GM21515 (cell line): ENCODE results near the gene DPH2.

Experiments
- ATAC-seq: cut with Tn5 transposase; IDR thresholded peaks from one replicate; pipeline ENCODE4 v1.9.1; 2021; ENCODE audit not compliant: unreplicated experiment

DPH2 gene

DNA sequence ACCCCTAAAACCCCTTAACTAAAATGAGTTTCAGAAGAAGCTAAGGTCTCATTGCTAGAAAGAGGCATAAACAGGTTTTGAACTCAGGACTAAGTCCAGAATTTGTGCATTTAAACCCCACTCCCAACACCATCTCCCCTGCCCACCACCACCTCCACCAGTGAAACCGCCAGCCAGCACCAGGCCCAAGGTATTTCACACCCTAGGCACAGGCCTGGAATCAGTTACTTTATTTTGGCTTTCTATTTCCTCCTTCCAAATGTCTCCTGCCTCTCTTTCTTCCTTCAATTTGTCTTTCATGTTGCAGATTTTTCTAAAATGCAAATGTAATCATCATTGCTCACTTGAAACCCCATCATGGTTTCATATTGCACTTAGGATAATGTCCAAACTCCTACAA lies 24.9 kb upstream of the DPH2 start:
- no peak for ATAC-seq

GRCh38 chr1:43945674-43946235 lies 24.1 kb upstream of the DPH2 start:
- ATAC-seq: no peak

- peak; percentile 89 for ATAC-seq
These were observed 23.4 kb upstream of the DPH2 start, which contains the start of gene IPO13 for GRCh38 chr1:43946236-43947060. Gene IPO13 (plus strand): TSS chr1:43946950. CDS start chr1:43947601, 651 bp downstream.

- peak; percentile 14 for ATAC-seq
These were observed 22.5 kb upstream of the DPH2 start for GRCh38 chr1:43947061-43947873.

GRCh38 chr1:43947874-43948437 lies 21.9 kb upstream of the DPH2 start:
- no peak for ATAC-seq

DNA sequence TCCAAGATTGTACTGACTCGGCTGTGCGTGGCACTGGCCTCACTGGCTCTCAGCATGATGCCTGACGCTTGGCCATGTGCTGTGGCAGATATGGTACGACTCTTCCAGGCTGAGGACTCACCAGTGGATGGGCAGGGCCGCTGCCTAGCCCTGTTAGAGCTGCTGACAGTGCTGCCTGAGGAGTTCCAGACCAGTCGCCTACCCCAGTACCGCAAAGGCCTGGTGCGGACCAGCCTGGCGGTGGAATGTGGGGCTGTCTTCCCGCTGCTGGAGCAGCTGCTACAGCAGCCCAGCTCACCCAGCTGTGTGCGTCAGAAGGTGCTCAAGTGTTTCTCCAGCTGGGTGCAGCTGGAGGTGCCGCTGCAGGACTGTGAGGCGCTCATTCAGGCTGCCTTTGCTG lies 20.1 kb upstream of the DPH2 start:
- no peak for ATAC-seq

GRCh38 chr1:43951021-43951985 lies 18.5 kb upstream of the DPH2 start:
- no peak for ATAC-seq

- no peak for ATAC-seq
These were observed 17.0 kb upstream of the DPH2 start for GRCh38 chr1:43952731-43953346.

DNA sequence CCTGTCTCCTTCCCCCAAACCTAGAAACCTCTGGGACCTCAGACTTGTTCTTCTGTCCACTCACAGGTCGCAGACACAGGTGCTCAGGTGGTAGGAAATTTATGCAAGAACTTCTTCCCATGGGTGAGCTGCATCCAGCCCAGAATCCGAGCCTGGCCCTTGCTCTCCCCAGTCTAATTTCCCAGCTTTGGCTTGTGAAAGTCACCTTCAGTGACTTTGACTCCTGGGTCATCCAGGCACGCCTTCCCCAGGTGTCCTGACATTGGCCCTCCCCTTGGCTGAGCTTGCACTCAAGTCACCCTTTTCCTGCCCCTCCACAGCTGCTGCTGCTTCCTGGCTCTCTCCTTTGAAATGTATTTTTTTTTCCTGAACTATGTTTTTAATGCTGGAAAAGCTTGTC lies 16.4 kb upstream of the DPH2 start:
- ATAC-seq: no peak

DNA sequence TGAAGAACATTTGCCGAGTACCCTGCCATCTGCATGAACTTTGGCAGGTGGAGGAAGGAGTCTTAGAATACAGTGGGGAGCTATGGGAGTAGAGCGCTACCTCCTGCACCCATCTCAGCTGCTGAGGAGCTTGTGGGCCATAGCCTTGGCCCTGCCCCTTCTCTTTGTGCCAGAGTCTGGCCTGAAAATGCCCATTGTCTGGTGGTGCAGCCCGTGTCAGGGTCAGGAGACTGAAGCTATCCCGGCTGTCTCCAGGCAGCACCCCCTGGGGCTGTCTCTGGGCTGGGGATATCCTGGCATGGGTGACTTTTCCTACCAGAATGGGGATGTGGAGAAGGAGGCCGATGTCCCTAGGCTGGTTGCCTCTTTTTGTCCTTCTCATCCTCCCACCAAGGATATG lies 15.8 kb upstream of the DPH2 start:
- no peak for ATAC-seq

- ATAC-seq: no peak
These were observed 13.6 kb upstream of the DPH2 start for GRCh38 chr1:43956234-43956633.

DNA sequence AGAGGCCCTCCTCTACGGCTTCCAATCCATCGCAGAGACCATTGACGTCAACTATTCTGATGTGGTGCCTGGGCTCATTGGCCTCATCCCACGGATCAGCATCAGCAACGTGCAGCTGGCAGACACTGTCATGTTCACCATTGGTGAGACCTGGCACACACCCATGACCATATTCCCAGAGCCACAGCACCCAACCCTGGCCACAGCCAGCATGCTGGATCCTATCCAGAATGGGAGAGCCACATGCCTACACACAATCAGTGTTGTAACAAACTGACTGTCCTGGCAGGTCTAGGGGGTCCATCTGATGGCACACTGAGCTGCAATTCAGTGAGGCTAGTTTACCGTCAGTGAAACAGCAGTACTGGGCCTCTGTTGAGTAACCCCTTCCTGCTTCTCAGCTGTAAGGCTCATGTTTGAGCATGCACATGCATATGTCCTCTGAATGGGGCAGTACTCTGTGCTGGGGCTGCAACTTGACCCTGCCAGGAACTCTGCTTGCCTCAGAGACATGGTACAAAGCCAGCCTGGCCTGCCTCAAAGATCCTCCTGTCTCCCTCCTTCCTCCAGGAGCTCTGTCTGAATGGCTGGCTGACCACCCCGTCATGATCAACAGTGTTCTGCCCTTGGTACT lies 12.3 kb upstream of the DPH2 start:
- no peak for ATAC-seq

DNA sequence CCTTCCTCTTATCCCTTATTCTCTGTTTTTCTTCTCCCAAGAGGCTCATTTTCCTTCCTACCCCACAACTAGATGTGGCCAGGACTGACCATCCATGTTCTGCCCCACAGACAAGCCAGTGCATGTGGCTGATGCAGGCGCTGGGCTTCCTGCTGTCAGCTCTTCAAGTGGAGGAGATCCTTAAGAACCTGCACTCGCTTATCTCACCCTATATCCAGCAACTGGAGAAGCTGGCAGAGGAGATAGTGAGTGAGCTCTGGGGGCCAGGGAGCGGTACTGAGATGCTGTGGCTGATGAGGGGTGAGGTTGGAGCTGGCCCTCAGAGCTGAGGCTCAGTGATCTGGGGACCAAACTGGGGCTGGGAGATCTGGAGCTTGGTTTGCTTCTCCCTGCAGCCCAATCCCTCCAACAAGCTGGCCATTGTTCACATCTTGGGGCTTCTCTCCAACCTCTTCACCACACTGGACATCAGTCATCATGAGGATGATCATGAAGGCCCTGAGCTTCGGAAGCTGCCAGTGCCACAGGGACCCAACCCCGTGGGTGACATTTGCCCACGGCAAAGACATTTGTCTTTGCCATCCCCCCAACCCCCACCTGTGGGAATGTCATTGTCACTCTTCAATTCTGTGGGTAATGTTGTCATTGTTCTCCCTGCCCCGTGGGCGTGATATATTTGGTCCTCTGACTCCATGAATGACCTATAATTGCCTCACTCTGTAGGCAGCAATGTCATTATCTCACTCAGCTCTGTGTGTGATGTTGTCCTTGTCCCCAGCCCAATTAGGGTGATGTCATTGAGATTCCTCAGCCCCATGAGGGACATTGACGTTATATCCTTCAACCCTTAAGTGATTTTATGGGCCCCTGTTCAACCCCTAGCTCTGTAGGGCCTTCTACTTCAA lies 11.2 kb upstream of the DPH2 start:
- ATAC-seq: no peak

DNA sequence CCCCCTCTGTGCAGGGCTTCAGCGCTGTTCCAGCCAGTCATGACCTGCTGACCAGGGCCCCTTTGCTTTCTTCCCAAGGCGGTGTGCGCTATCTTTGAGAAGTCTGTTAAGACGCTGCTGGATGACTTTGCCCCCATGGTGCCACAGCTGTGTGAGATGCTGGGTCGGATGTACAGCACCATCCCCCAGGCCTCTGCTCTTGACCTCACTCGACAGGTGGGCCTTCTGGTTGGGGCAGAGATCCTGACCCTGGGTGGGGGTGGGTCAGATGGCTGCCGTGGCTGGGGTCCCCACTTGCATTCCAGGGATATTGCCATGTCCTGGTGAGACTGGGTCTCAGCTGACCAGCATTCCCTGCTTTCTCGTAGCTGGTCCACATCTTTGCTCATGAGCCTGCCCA lies 9.0 kb upstream of the DPH2 start:
- no peak for ATAC-seq

DNA sequence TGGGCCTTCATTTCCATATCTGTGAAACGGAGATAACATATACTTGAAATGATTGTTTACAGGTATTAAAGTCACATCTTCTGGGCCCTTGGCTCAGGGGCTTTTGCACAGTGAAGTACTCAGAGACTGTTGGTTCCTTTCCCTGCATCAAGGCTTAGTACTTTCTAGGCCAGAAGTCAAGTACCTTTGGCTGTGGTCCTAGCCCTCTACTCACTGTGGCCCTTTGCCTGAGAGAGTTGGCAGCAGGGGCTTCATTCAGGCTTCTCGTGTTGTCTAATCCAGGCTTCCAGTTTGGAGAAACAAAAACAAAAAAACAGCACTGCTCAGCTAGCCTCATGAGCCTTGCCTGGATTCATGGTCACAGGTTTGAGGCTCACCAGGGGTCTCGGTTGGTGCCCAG lies 8.1 kb upstream of the DPH2 start:
- no peak for ATAC-seq

- ATAC-seq: no peak
These were observed 7.5 kb upstream of the DPH2 start for GRCh38 chr1:43962324-43962723.

GRCh38 chr1:43963006-43963405 lies 6.8 kb upstream of the DPH2 start:
- ATAC-seq: no peak

- ATAC-seq: no peak
These were observed 5.9 kb upstream of the DPH2 start for GRCh38 chr1:43963890-43964289.
